CD4-positive, alpha-beta T cell treated with Interleukin-17A for 4 hours (primary cell): ENCODE results near the gene MYL10.
A peak's percentile ranks its signal among the peaks of the same experiment; 100 is the strongest.
"Not testable (repeated sequence)": the region's sequence is repeated elsewhere in the genome, so short reads cannot be mapped to it uniquely, and the experiment has no call there.

ENCODE experiments used
- DNase-seq: peaks from one replicate; pipeline ENCODE4 v3.0.0-alpha.2; 2020; ENCODE audit warnings: mixed read lengths

Gene MYL10

GRCh38 chr7:101617451-101618206 is 11.5 kb downstream of the MYL10 start:
- DNase-seq: no peak

DNA sequence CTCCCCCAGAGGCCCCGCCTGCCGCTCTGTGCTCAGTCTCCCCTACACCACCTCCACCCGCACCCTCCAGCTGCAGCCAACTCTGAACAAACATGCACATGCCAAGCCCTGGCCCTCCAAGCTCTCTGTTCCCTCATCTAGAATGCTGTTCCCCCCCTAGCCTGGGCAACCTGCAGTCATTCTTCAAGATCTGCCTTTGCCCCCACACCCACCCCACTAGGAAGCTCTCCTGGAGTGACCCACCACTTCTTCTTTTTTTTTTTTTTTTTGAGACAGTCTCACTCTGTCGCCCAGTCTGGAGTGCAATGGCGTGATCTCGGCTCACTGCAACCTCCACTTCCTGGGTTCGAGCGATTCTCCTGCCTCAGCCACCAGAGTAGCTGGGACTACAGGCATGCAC is 13.7 kb downstream of the MYL10 start:
- DNase-seq: no peak

DNA sequence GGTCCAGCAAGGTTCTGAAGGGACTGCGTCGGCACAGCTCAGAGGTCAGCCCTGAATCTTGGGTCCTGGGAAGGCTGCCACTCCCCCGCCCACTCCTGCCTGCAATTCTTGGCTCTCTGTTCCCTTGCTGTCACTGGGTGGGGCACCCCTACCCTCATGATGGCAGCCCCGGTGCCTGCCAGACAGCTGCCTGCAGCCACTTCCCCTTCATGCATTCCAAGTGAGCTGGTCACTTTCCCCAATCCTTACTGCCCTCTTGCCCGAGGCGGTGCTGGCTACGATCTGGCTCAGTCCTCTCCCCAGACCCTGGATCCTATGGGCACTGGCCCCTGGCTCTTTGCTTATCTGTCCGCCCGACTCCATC is 14.2 kb downstream of the MYL10 start:
- DNase-seq: no peak

GRCh38 chr7:101614098-101614938 is 14.8 kb downstream of the MYL10 start:
- no peak for DNase-seq

DNA sequence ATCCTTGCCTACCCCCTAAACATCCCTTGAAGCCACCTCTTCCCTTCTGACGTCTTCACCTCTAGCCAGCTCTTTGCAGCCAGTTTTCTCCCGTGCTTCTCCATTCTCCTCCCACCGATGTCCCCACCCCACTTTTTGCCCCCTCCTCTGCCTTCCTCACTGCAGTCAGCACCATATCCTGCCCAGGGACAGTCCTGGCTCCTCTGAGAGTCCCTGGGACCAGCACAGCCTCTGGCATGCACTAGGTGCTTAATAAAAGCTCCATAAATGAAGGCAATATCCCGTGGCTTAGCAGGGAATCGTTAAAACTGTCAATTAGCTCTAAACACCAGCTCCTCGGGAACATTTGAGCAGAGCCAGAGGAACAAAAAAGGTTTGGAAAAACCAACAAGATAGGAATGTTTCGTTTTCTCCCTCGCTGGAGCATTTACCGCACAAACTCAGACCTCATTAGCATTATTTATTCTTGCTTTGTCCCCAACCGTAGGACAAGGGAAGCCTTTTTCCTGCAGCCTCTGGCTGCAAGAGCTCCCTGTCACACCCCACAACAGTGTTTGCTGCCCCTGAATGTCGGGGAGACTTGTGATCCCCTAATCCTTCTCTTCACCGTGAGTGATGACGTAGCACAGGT is 16.1 kb downstream of the MYL10 start:
- DNase-seq: no peak

DNA sequence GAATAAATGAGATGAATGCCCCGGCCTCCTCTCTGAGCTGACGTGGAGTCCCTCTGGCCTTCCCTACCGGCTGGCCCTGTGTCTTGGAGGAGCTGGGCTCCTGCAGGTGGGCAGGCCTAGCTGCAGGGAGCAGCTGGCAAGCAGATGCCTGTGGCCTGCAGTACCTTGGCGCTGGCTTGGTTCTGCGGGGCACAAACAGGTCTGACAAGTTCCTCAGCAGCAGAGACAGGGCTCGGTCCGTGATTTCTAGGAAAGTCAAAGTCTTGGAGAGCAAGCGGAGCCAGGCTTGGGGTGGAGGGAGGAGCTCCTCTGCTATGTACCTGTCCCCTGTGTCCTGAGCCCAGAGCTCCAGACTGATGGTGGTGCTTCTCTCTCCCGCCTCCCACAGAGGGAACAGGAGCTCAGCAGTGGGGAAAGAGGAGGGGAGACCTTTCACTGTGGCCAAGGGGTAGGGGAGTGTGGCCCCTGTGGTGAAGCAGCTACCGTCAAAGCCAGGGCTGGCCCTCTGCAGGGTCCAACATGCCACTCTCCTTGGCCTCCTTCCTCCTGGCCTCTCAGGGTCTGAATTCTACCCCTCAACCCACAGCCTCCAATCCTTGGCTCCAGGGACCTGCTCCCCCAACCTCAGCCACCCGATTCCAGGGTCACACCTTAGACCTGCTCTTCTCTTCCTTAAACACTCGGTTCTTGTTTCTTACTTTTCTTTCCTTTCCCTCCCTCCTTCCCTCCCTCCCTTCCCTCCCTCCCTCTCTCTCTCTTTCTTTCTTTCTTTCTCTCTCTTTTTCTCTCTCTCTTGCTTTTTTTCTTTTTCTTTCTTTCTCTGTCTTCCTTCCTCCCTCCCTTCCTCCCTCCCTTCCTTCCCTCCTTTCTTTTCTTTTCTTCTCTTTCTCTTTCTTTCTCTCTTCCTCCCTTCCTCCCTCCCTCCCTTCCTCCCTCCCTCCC is 20.1 kb downstream of the MYL10 start:
- no peak for DNase-seq

DNA sequence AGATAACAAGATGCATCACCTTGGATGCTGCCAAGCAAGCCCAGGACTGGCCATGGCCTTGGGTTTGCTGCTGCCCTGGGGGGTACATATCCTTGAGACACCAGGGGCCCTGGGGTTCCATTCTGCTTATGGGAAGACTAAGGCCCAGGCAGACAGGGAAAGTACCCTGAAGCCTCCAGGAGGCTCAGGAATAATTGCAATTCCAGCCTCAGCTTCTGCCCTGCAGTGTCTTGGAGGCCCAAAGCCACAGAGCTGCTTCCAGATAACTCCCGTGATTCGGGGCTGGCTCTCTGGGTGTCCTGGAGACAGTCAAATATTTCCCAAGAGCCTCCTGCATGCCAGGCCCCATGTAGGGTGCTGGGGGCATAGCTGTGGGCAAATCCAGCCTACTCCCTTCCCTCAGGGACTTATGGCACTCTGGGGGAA is 22.6 kb downstream of the MYL10 start:
- DNase-seq: no peak

DNA sequence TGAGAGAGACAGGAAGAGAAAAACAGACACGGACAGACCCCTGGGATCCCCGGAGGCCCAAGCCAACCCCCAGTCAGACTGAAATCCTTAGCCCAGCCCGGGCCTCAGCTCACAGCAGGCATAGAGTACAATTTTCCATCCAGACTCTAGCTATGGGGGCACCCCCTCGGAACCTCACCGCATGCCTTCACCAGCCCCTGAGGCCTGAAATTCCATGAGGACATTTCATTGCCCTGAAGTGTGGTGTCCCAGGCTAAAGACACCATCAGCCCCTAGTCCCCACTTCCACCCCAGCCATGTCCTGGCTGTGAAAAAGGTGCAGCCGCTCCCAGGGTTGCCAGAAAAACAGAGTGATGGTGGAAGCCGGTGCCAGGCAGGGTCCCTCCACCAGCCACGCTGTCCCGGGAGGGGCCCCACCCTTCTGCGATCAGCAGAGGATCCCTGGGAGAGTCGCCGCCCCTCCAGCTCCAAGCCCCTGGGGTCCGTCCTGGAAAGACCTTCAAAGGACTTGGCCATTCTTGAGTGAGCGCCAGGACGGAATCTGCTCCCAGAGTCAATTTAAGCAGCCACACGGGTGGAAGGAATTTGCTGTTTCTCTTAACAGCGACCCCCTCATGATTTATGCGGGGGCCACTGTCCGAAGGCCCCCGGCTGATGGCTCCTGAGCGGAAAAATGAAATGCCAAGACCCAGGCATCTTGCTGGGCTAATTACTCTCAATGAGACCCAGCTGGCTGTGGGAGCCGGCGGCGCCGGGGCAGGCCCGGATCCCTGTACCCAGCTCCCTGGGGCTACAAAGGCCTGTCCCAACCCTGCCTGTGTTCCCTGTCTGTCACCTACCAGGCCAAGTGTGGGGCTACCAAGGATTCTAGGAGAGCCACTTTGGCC is 23.2 kb downstream of the MYL10 start:
- DNase-seq: no peak

DNA sequence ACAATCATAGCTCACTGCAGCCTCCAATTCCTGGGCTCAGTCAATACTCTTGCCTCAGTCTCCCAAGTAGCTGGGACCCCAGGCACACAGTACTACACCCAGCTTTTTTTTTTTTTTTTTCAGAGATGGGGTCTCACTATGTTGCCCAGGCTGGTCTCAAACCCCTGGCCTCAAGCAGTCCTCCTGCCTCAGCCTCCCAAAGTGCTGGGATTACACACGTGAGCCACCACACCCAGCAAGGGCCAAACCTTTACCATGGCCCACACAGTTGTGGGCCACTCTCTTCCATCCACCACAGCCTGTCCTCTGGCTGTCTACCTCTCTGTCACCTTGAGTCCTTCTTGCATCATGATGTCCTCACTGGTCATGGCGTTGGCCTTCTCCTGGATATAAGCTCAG is 24.2 kb downstream of the MYL10 start:
- not testable (repeated sequence) for DNase-seq

GRCh38 chr7:101604331-101604933 is 24.7 kb downstream of the MYL10 start:
- DNase-seq: no peak

DNA sequence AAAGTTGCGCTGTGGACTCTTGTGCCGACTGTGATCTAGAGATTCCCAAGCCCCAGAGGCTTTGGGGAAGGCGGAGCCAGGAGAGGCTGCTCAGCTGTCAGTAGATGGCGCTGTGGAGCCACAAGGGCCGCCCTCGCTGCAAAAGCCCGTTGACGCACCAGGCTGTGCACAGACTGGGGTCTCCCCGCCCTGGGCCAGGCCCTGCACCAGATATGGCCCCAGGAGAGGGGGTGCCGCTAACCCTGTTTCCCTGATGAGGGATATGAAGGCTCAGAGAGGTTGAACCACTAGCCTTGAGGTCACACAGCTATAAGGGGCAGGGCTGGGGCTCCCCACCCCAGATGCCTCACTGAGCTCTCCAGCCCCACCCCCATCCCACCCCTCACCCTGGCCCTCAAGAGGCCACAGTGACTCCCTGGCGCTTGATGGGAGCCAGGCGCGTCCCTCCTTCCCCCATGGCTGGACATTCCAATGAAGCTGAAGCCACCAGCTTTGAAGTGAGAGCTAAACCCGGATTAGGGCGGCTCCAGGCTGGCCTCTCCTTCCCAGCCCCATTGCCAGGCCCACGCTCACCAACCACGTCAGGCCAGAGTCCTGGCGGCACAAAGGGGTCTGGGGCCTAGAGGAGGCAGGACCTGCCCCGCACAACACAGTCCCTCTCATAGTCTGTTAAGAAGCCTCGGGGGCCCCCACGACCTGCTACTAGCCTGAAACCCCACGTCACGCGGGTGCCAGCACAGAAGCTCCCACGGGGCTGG is 26.4 kb downstream of the MYL10 start:
- peak; percentile 75 for DNase-seq

- DNase-seq: no peak
Observed at GRCh38 chr7:101602082-101602481, 27.0 kb downstream of the MYL10 start.

GRCh38 chr7:101599787-101600186 is 29.3 kb downstream of the MYL10 start:
- no peak for DNase-seq

DNA sequence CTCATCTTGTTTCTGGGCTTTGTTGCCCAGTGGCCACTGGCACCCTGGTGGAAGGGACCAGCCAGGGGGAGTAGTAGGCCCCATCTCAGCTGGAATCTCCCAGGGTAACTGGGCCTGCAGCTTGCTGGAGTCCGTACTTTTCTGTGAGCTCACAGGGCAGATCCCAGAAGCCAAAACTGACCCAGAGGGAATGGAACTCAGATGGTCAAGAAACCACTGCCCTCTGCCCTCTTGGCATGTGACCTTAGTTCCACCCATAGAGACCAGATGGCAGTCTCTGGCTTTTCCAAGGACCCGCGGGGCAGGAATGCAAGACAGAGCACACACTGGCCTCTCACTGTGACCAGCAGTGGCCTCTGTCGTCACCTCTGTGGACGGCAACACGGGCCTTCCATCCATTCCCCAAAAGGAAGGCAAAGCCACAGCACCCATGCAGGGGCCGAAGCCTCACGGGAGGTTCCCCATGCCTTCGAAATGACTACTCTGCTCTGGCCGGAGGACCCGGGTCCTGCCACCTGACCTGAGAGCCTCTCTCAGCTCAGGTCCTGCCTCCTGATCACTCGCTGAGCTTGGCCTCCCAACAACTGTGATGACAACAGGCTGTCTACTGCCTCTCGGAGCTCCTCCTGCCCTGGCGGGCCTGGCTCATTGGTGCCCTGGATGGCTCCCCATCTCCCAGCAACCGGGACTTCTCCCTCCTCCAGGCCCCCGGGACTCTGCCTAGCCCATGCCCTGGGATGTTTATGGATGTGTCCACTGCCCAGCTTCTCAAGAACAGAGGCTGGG is 29.9 kb downstream of the MYL10 start:
- DNase-seq: no peak

DNA sequence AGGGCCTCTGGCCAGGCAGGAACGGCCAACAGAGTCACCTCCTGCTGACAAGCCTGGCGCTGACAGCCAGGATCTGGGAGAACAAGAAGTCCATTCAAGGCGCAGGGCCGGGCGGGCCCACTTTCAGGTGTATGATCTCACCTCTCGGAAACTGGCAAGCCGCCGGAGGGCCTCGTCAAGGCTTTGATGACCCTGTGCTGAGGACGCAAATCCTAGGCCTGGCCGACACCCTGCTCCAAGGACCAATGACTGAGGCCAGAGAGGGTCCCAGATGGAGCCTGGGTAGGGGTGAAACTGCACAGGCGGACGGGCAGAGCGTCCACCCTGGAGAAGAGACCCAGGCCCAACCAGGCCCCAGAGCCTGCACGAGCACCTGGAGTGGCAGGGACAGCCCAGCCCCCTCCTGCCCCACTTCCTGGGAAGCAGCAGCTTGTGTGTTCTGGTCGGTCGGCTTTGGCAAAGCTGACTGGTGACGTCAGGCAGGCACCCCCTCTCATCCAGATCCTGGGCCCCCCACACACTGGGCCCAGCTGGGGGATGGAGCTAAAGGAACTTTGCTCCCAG is 30.6 kb downstream of the MYL10 start:
- no peak for DNase-seq

DNA sequence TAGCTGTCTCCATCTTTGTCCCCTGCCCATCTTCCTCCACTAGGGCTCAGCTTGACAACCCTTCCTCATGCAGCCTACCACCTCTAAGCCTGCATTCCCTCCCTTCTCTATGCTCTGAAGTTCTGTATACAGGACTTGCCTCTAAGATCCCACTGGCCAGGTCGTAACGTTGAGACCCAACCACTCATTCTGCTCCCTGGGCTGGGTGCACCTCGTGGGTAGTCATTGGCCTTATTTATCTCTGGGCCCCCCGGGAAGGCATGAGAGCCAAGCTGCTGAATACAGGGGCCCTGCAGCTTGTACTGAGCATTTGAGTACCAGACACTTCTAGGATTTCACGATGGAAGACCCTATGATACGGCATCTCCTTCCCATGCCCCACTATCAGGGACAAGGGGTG is 31.2 kb downstream of the MYL10 start:
- no peak for DNase-seq

- no peak for DNase-seq
Observed at GRCh38 chr7:101596898-101597297, 32.2 kb downstream of the MYL10 start.

DNA sequence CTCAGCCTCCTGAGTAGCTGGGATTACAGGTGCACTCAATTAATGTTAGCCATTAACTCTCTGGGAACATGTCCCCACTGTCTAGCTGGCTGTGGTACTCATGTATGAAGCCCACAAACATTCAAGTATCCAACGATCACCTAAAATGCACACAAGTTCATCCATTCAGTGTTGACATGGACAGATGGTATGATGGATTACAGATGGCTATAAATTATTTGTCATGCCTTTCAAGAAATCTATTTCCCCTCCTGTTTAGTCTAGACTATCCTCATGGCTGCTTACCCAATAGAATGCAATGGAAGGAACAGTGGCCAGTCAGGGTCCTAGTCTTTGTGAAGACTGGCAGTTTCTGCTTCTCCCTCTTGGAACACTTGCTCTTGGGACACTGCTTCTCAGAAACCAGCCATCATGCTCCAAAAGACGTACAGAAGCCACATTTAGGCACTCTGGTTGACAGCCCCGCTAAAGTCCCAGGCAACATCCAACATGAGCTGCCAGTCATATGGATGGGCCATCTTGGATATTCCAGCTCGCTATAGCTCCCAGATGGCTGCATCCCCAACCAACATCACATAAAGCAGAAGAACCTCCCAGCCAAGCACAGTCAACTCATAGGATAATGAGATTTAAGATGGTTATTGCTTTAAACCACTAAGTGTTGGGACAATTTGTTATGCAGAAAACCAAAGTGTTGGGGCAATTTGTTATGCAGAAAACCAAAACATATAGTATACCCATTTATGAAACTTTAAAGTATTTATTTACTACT is 33.1 kb downstream of the MYL10 start:
- no peak for DNase-seq
